Hematopoietic multipotent progenitor cell treated with erythropoietin and hydrocortisone succinate and interleukin-3 and kit ligand, for 8 days (in vitro differentiated cells): ENCODE measurements around the gene MAPKAP1.

Experiments used
- DNase-seq: peaks from one replicate; pipeline ENCODE4 v3.0.0-alpha.2; 2015

The MAPKAP1 gene

GRCh38 chr9:125442452-125442851 is 264.6 kb downstream of the MAPKAP1 start:
- no peak for DNase-seq

GRCh38 chr9:125440411-125440810 is 266.6 kb downstream of the MAPKAP1 start:
- no peak for DNase-seq

GRCh38 chr9:125439434-125440272 is 267.4 kb downstream of the MAPKAP1 start:
- no peak for DNase-seq

GRCh38 chr9:125438506-125439433 is 268.2 kb downstream of the MAPKAP1 start:
- DNase-seq = no peak

GRCh38 chr9:125437771-125438221 is 269.2 kb downstream of the MAPKAP1 start:
- DNase-seq = no peak

GRCh38 chr9:125436613-125437443 is 270.2 kb downstream of the MAPKAP1 start:
- no peak for DNase-seq

- DNase-seq = no peak
These were observed 271.0 kb downstream of the MAPKAP1 start for GRCh38 chr9:125435776-125436612.

GRCh38 chr9:125434986-125435775 is 271.8 kb downstream of the MAPKAP1 start:
- DNase-seq = no peak

GRCh38 chr9:125433461-125434011 is 273.5 kb downstream of the MAPKAP1 start:
- no peak for DNase-seq

GRCh38 chr9:125432715-125433385 is 274.2 kb downstream of the MAPKAP1 start:
- no peak for DNase-seq

GRCh38 chr9:125431741-125432271 is 275.2 kb downstream of the MAPKAP1 start:
- no peak for DNase-seq

GRCh38 chr9:125431012-125431305 is 276.0 kb downstream of the MAPKAP1 start:
- DNase-seq = no peak

GRCh38 chr9:125430161-125431011 is 276.6 kb downstream of the MAPKAP1 start:
- no peak for DNase-seq

- DNase-seq = no peak
These were observed 277.4 kb downstream of the MAPKAP1 start for GRCh38 chr9:125429476-125430160.

- DNase-seq = no peak
These were observed 278.0 kb downstream of the MAPKAP1 start for GRCh38 chr9:125428902-125429467.

- peak; percentile 52 for DNase-seq
These were observed 278.7 kb downstream of the MAPKAP1 start for GRCh38 chr9:125428060-125428901.

GRCh38 chr9:125427556-125427955 is 279.5 kb downstream of the MAPKAP1 start:
- DNase-seq = no peak
